ENCODE data around the gene CACNA1C. TPM values are rescaled to one million over a fixed set of nuclear protein-coding genes. Genes with fewer than 3 reads are reported as not detected.

CACNA1C gene
- total RNA-seq, 4 donors from 2014 or later: 5.2 to 12.9 (median 6.3) TPM

- no peak overlapping the region for H3K4me3 ChIP-seq
- H3K27me3 ChIP-seq: no peaks in the 10 kb centered on the region
- H3K36me3 ChIP-seq: no peaks in the 10 kb centered on the region
- no peaks in the 10 kb centered on the region for H3K4me1 ChIP-seq
- WGBS, 2 donors: 12 to 38% methylated on average over 3 of the region's 3 CpGs
- no peak overlapping the region for H3K27ac ChIP-seq
- TF ChIP-seq CTCF (IDR thresholded peaks at IDR 0.05) (no peak), POLR2A (IDR thresholded peaks at IDR 0.05) (no peak), EP300 (IDR thresholded peaks at IDR 0.05) (no peak)
- no peak for DNase-seq (ENCODE audit: low spot score in 2 of 2)
- H3K9me3 ChIP-seq: no peaks in the 10 kb centered on the region
These were observed 29.4 kb upstream of the CACNA1C start for GRCh38 chr12:2023365-2023764.

- DNase-seq (ENCODE audit: low spot score in 2 of 2): no peak
- Histone ChIP-seq H3K4me1 (no peaks in the 10 kb centered on the region), H3K9me3 (no peaks in the 10 kb centered on the region), H3K4me3 (no peak overlapping the region), H3K36me3 (no peaks in the 10 kb centered on the region), H3K27ac (no peak overlapping the region), H3K27me3 (no peaks in the 10 kb centered on the region)
- WGBS, 2 donors: 29 to 39% methylated on average over 4 of the region's 4 CpGs
- no peak for TF ChIP-seq POLR2A (IDR thresholded peaks at IDR 0.05)
- TF ChIP-seq EP300 (IDR thresholded peaks at IDR 0.05): no peak
- no peak for TF ChIP-seq CTCF (IDR thresholded peaks at IDR 0.05)
These were observed 25.4 kb upstream of the CACNA1C start for GRCh38 chr12:2027351-2027750.

- whole genome bisulfite sequencing, 2 donors: 92 to 95% methylated on average over 3 of the region's 3 CpGs
- no peak for DNase-seq (ENCODE audit: low spot score in 2 of 2)
- Histone ChIP-seq H3K9me3 (no peaks in the 10 kb centered on the region), H3K36me3 (no peaks in the 10 kb centered on the region), H3K27ac (no peak overlapping the region), H3K27me3 (no peaks in the 10 kb centered on the region), H3K4me3 (no peak overlapping the region), H3K4me1 (peaks cover 0 to 6% (median 2%) of the 10 kb centered on the region in 4 donors)
- no peak for TF ChIP-seq EP300 (IDR thresholded peaks at IDR 0.05)
- no peak for TF ChIP-seq POLR2A (IDR thresholded peaks at IDR 0.05)
- no peak for TF ChIP-seq CTCF (IDR thresholded peaks at IDR 0.05)
These were observed 22.9 kb upstream of the CACNA1C start for GRCh38 chr12:2029851-2030250.

- H3K4me3 ChIP-seq: no peak overlapping the region
- 50 to 65% methylated on average over 8 of the region's 8 CpGs for WGBS, 2 donors
- H3K27ac ChIP-seq: no peak overlapping the region
- no peaks in the 10 kb centered on the region for H3K27me3 ChIP-seq
- no peaks in the 10 kb centered on the region for H3K9me3 ChIP-seq
- no peak for DNase-seq (ENCODE audit: low spot score in 2 of 2)
- no peaks in the 10 kb centered on the region for H3K36me3 ChIP-seq
- TF ChIP-seq EP300 (IDR thresholded peaks at IDR 0.05) (no peak), POLR2A (IDR thresholded peaks at IDR 0.05) (no peak), CTCF (IDR thresholded peaks at IDR 0.05) (no peak)
- peaks cover 0 to 16% (median 6%) of the 10 kb centered on the region in 4 donors for H3K4me1 ChIP-seq
These were observed 20.3 kb upstream of the CACNA1C start for GRCh38 chr12:2032506-2032905.

- Histone ChIP-seq H3K27me3 (no peaks in the 10 kb centered on the region), H3K4me1 (peaks cover 0 to 16% (median 6%) of the 10 kb centered on the region in 4 donors), H3K36me3 (no peaks in the 10 kb centered on the region), H3K4me3 (peak overlapping the region in 3 of 4 donors; percentile 34 to 47 (median 38)), H3K9me3 (no peaks in the 10 kb centered on the region), H3K27ac (no peak overlapping the region)
- TF ChIP-seq CTCF (IDR thresholded peaks at IDR 0.05) (peak; percentile 93 to 98 (median 96)), EP300 (IDR thresholded peaks at IDR 0.05) (no peak)
- WGBS, 2 donors: 20 to 23% methylated on average over 22 to 26 of the region's 47 CpGs
- DNase-seq (ENCODE audit: low spot score in 2 of 2): peak; percentile 81
These were observed 18.0 kb upstream of the CACNA1C start for GRCh38 chr12:2034633-2035430.

All from tibial nerve (tissue), 4 donors.